IPS-18c (cell line): ENCODE results near the gene LRRC75B.
A peak's percentile ranks its signal among the peaks of the same experiment; 100 is the strongest.
"Not testable (repeated sequence)": the region's sequence is repeated elsewhere in the genome, so short reads cannot be mapped to it uniquely, and the experiment has no call there.

Experiments used
- H3K4me3 ChIP-seq: 2 replicates; pipeline ENCODE4 v1.7.0; 2013; ENCODE audit warnings: low read depth, mild to moderate bottlenecking, low read length, moderate library complexity; ENCODE audit not compliant: insufficient read depth
- H3K9me3 ChIP-seq: one replicate; pipeline ENCODE4 v1.6.1; 2013; ENCODE audit warnings: mild to moderate bottlenecking, low read length, moderate library complexity; ENCODE audit not compliant: control insufficient read depth, insufficient read depth

Gene LRRC75B

GRCh38 chr22:24592851-24593558 lies at the start of gene LRRC75B:
Gene LRRC75B (minus strand): TSS chr22:24593073. CDS start chr22:24593039, 34 bp downstream.
- H3K9me3 ChIP-seq: no peaks in the 10 kb centered on the region
- peak within 1 kb of the TSS; percentile 74 for H3K4me3 ChIP-seq

- H3K4me3 ChIP-seq, H3K9me3 ChIP-seq: not testable (repeated sequence)
Observed at GRCh38 chr22:24642307-24642706, 49.4 kb upstream of the LRRC75B start.

GRCh38 chr22:24636513-24636912 lies 43.6 kb upstream of the LRRC75B start:
- H3K4me3 ChIP-seq, H3K9me3 ChIP-seq: not testable (repeated sequence)

GRCh38 chr22:24634776-24635389 lies 42.0 kb upstream of the LRRC75B start:
- not testable (repeated sequence) for H3K9me3 ChIP-seq, H3K4me3 ChIP-seq

GRCh38 chr22:24633231-24634023 lies 40.6 kb upstream of the LRRC75B start:
- H3K4me3 ChIP-seq, H3K9me3 ChIP-seq: not testable (repeated sequence)

GRCh38 chr22:24632642-24633041 lies 39.8 kb upstream of the LRRC75B start:
- not testable (repeated sequence) for H3K4me3 ChIP-seq, H3K9me3 ChIP-seq

- H3K9me3 ChIP-seq, H3K4me3 ChIP-seq: not testable (repeated sequence)
Observed at GRCh38 chr22:24631430-24632122, 38.7 kb upstream of the LRRC75B start.

GRCh38 chr22:24630812-24631427 lies 38.0 kb upstream of the LRRC75B start:
- not testable (repeated sequence) for H3K4me3 ChIP-seq, H3K9me3 ChIP-seq

GRCh38 chr22:24629069-24629468 lies 36.2 kb upstream of the LRRC75B start:
- H3K9me3 ChIP-seq, H3K4me3 ChIP-seq: not testable (repeated sequence)

- not testable (repeated sequence) for H3K4me3 ChIP-seq, H3K9me3 ChIP-seq
Observed at GRCh38 chr22:24627911-24628310, 35.0 kb upstream of the LRRC75B start.

- not testable (repeated sequence) for H3K9me3 ChIP-seq, H3K4me3 ChIP-seq
Observed at GRCh38 chr22:24622596-24622995, 29.7 kb upstream of the LRRC75B start.

- not testable (repeated sequence) for H3K4me3 ChIP-seq
Observed at GRCh38 chr22:24621244-24621643, 28.4 kb upstream of the LRRC75B start.

GRCh38 chr22:24614794-24615193 lies 21.9 kb upstream of the LRRC75B start:
- not testable (repeated sequence) for H3K9me3 ChIP-seq, H3K4me3 ChIP-seq

More at GRCh38 chr22:24621244-24621643, 28.4 kb upstream of the LRRC75B start:
- not testable (repeated sequence) for H3K9me3 ChIP-seq

GRCh38 chr22:24609888-24610287 lies 17.0 kb upstream of the LRRC75B start:
- not testable (repeated sequence) for H3K9me3 ChIP-seq, H3K4me3 ChIP-seq

GRCh38 chr22:24608327-24608726 lies 15.5 kb upstream of the LRRC75B start:
- H3K9me3 ChIP-seq, H3K4me3 ChIP-seq: not testable (repeated sequence)

GRCh38 chr22:24607429-24607983 lies 14.6 kb upstream of the LRRC75B start:
- not testable (repeated sequence) for H3K9me3 ChIP-seq, H3K4me3 ChIP-seq

GRCh38 chr22:24606340-24606739 lies 13.5 kb upstream of the LRRC75B start:
- not testable (repeated sequence) for H3K4me3 ChIP-seq, H3K9me3 ChIP-seq
